Lower leg skin (tissue), 4 donors: ENCODE data around the gene ZNF32. TPM values are rescaled to one million over a fixed set of nuclear protein-coding genes. Genes with fewer than 3 reads are reported as not detected.
A peak's percentile ranks its signal among the peaks of the same experiment; 100 is the strongest.

Experiments used
- DNase-seq, 2 donors: peaks; one replicate each; pipeline ENCODE4 v3.0.0-alpha.2; 2019; ENCODE audit warnings: low spot score in 2 of 2
- H3K4me3 ChIP-seq: fragments of 200-600 bp; sonication (generic); 2 replicates; pipeline ENCODE4 v1.5.1; 2017; ENCODE audit warnings: mild to moderate bottlenecking, low read depth; ENCODE audit not compliant: poor library complexity, severe bottlenecking
- CTCF ChIP-seq, 3 donors: fragments of 450-650 bp; IDR thresholded peaks; one replicate each; pipeline ENCODE4 v1.5.1; 2016; ENCODE audit warnings: antibody characterized with exemption in 3 of 3, mild to moderate bottlenecking in 3 of 3, moderate library complexity in 2 of 3
- POLR2A ChIP-seq, 2 donors: fragments of 450-650 bp; IDR thresholded peaks; one replicate each; pipeline ENCODE4 v1.6.1; 2016 to 2017; ENCODE audit warnings: antibody characterized with exemption in 2 of 2, mild to moderate bottlenecking in 1 of 2, moderate library complexity in 1 of 2
- WGBS, 2 donors: methylation state at CpG; one replicate each; pipeline ENCODE4 v1.1.5; 2018; 5-methylcytosine and 5-hydroxymethylcytosine counted together
- intact Hi-C: fragments of 100-400 bp; cut with DNase I; formaldehyde crosslinking; loops from one replicate; pipeline ENCODE4 v1.15.0; 2023; ENCODE audit warnings: low total_unique reads
- total RNA-seq, 4 donors: library from RNA; depleted of rRNA; stranded (reverse); fragments of >200 nt; gene quantifications; one replicate each; pipeline ENCODE4 v1.1.0, GENCODE V29; 2016

The ZNF32 gene
- 10 to 100 TPM; 27.3 to 36.8 (median 33.4) TPM for total RNA-seq

- DNase-seq, result peak; percentile 70 to 95
- intact Hi-C loops, result no loop called here
- TF ChIP-seq CTCF (IDR thresholded peaks at IDR 0.05) (no peak), POLR2A (IDR thresholded peaks at IDR 0.05) (no peak)
- peak within 1 kb of the TSS; percentile 90 for H3K4me3 ChIP-seq
- WGBS, 2 donors, result 0 to 1% methylated on average over 13 to 26 of the region's 90 CpGs
Observed at GRCh38 chr10:43648398-43649184, at the start of gene ZNF32. TSS of gene ZNF32 (minus strand) at chr10:43648881. CDS start at chr10:43646133, 2,748 bp downstream.

GRCh38 chr10:43698156-43698555 is 49.5 kb upstream of the ZNF32 start:
- H3K4me3 ChIP-seq, result no peak overlapping the region
- 78 to 80% methylated on average over 9 of the region's 9 CpGs for WGBS, 2 donors
- DNase-seq, result peak in 1 of 2 donors; percentile 12
- intact Hi-C loops, result no loop called here
- TF ChIP-seq POLR2A (IDR thresholded peaks at IDR 0.05), result no peak
- TF ChIP-seq CTCF (IDR thresholded peaks at IDR 0.05), result no peak

- WGBS, 2 donors, result 86 to 90% methylated on average over 11 of the region's 11 CpGs
- H3K4me3 ChIP-seq, result no peak overlapping the region
- no peak for DNase-seq
- intact Hi-C loops, result no loop called here
- no peak for TF ChIP-seq POLR2A (IDR thresholded peaks at IDR 0.05)
- TF ChIP-seq CTCF (IDR thresholded peaks at IDR 0.05), result no peak
Observed at GRCh38 chr10:43696909-43697483, 48.3 kb upstream of the ZNF32 start.

- WGBS, 2 donors, result 92 to 96% methylated on average over 16 of the region's 16 CpGs
- intact Hi-C loops, result no loop called here
- H3K4me3 ChIP-seq, result no peak overlapping the region
- no peak for DNase-seq
- no peak for TF ChIP-seq POLR2A (IDR thresholded peaks at IDR 0.05)
- TF ChIP-seq CTCF (IDR thresholded peaks at IDR 0.05), result no peak
Observed at GRCh38 chr10:43695730-43696129, 47.0 kb upstream of the ZNF32 start.

- TF ChIP-seq CTCF (IDR thresholded peaks at IDR 0.05) (no peak), POLR2A (IDR thresholded peaks at IDR 0.05) (no peak)
- 86 to 87% methylated on average over 7 to 8 of the region's 8 CpGs for WGBS, 2 donors
- intact Hi-C loops, result no loop called here
- H3K4me3 ChIP-seq, result no peak overlapping the region
- no peak for DNase-seq
Observed at GRCh38 chr10:43695321-43695720, 46.6 kb upstream of the ZNF32 start.
